SKM-1 (cell line): ENCODE data around the gene TSPAN2.
"Not testable (repeated sequence)": the region's sequence is repeated elsewhere in the genome, so short reads cannot be mapped to it uniquely, and the experiment has no call there.

Experiments
- DNase-seq: peaks from one replicate; lab custom pipeline; 2025; ENCODE audit not compliant: unreplicated experiment; lab: John Stamatoyannopoulos, UW

The TSPAN2 gene

GRCh38 chr1:115040501-115040900 lies 48.8 kb downstream of the TSPAN2 start:
- no peak for DNase-seq

DNA sequence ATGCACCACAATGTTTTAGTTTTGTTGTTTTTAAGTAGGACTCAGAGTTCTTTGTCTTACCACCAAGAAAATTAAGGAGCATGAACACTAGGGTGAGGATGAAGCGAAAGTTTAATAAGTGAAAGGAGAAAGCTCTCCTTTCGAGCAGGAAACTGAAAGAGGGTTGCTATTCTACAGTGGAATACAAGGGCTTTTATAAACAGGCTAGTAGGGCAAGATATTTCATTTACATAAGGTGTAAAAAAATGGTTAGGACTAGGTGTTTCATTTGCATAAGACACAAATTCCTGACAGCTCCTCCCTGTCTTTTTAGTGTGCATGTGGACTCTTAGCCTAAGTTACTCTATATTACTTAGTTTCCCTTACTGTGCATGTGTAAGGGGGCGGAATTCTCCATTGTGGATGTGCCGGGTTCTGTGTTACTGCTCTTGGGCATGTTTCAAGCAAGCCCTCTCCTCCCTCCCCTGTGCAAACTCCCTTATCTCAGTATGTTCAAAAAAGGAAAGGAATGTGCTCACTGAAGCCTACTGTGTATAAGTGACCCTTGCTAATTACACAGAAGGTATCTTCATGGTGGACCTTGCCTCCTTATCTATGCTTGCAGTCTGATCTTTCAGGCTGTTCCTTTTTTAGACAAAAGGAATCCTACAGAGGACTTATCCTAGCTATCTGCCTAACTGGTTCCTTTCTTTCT lies 52.3 kb downstream of the TSPAN2 start:
- DNase-seq, result no peak

DNA sequence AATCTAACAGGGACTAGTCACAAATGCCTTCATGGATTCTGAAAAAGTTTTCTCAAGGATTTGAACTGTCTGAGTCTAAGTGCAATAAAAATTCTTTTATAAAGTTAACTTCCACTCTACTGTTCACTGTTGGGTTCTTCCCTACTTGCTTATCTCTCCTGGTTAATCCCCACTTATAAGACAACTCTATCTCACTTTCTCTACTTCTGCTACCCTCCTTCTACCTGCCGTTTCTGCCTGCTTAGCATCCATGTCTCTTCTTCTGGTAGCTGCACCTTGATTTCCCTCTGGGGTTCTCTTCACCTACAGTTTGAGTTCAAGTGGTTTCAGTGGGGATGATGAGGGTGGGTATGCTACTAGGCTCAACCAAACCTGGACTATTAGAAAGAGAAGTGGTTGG lies 53.7 kb downstream of the TSPAN2 start:
- no peak for DNase-seq

- DNase-seq, result no peak
These were observed 57.7 kb downstream of the TSPAN2 start for GRCh38 chr1:115031595-115031994.

- DNase-seq, result no peak
These were observed 59.8 kb downstream of the TSPAN2 start, which contains the start of gene TSHB for GRCh38 chr1:115029526-115029925. Gene TSHB (plus strand): TSS chr1:115029826. CDS start chr1:115033363, 3,537 bp downstream.

- DNase-seq, result no peak
These were observed 65.7 kb downstream of the TSPAN2 start for GRCh38 chr1:115023593-115023992.

- DNase-seq, result no peak
These were observed 68.2 kb downstream of the TSPAN2 start for GRCh38 chr1:115021145-115021544.

- not testable (repeated sequence) for DNase-seq
These were observed 69.8 kb downstream of the TSPAN2 start for GRCh38 chr1:115019549-115019948.

DNA sequence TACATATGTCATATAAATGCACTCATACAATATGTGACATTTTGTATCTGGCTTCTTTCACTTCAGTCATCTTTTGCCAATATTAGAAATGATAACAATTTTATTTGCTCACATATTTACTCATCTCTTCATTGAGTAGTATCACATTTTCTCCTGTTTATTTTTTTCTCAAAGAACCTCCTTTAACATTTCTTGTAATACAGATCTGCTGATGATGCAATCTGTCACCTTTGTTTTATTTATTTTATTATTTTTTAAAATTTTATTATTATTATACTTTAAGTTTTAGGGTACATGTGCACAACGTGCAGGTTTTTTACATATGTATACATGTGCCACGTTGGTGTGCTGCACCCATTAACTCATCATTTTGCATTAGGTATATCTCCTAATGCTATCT lies 75.5 kb downstream of the TSPAN2 start:
- no peak for DNase-seq

DNA sequence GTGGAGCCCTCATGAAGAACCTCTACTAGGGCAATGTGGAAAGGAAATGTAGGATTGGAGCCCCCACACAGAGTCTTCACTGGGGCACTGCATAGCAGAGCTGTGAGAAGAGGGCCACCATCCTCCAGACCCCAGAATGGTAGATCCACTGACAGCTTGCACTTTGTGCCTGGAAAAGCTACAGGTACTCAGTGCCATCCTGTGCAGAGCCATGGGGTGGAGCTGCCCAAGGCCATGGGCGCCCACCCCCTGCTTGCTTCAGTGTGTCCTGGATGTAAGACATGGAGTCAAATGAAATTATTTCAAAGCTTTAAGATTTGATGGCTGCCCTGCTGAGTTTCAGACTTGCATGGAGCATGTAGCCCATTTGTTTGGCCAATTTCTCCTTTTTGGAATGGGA lies 76.9 kb downstream of the TSPAN2 start:
- DNase-seq, result no peak

DNA sequence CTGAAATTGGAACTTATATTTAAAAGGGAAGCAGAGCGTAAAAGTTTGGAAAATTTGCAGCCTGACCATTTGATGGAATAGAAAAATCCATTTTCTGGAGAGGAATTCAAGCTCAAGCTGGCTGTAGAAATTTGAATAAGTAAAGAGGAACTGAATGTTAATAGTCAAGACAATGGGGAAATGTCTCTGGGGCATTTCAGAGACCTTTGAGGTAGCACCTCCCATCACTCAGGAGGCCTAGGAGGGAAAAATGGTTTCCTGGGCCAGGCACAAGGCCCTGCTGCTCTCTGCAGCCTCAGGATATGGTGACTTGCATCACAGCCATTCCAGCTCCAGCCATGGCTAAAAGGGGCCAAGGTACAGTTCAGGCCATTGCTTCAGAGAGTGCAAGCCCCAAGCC lies 77.3 kb downstream of the TSPAN2 start:
- peak; percentile 40 for DNase-seq

DNA sequence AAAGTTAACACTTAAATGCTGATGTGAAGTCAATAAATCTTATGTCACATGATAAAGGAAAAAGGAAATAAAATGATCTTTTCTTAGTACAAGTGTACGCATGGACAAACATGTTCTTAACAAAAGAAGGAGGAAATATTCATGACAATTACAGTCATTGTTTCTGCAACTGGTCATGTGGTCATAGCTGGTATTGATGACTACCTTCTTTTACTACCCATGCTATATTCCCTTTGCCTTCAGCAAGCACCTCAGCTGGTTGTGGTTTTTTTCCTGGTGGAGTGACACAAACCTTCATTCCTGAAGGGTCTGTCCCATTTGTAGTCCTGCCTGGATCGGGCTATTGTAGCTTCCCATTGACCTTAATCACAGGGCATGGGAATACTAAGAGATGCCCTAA lies 83.1 kb downstream of the TSPAN2 start:
- no peak for DNase-seq
